Endothelial cell of hepatic sinusoid (primary cell): ENCODE results near the gene CLK3.
"Not testable (repeated sequence)": the region's sequence is repeated elsewhere in the genome, so short reads cannot be mapped to it uniquely, and the experiment has no call there.

ENCODE experiments used
- in situ Hi-C: cut with HindIII; loops from 2 replicates; pipeline ENCODE4 v1.10.0; 2017; ENCODE audit warnings: low sequenced_read_pairs

Gene CLK3

GRCh38 chr15:74615508-74616365 lies at the start of gene CLK3:
Gene CLK3, plus strand, starts transcription at chr15:74615836. Its CDS starts 3,361 bp downstream, at chr15:74619197.
- in situ Hi-C loops = no loop called here

- in situ Hi-C loops = no loop called here
Observed at GRCh38 chr15:74568594-74568993, 47.0 kb upstream of the CLK3 start.

GRCh38 chr15:74569731-74570070 lies 45.9 kb upstream of the CLK3 start:
- in situ Hi-C loops = no loop called here

GRCh38 chr15:74571191-74571590 lies 44.4 kb upstream of the CLK3 start:
- in situ Hi-C loops = no loop called here

GRCh38 chr15:74573987-74574386 lies 41.6 kb upstream of the CLK3 start:
- in situ Hi-C loops = no loop called here

GRCh38 chr15:74578496-74578994 lies 37.1 kb upstream of the CLK3 start:
- in situ Hi-C loops = no loop called here

GRCh38 chr15:74579001-74579400 lies 36.6 kb upstream of the CLK3 start:
- in situ Hi-C loops = no loop called here

GRCh38 chr15:74580538-74581350 lies 34.9 kb upstream of the CLK3 start:
- in situ Hi-C loops = no loop called here

GRCh38 chr15:74584204-74584603 lies 31.4 kb upstream of the CLK3 start:
- in situ Hi-C loops = no loop called here

GRCh38 chr15:74584779-74585178 lies 30.9 kb upstream of the CLK3 start:
- in situ Hi-C loops = no loop called here

GRCh38 chr15:74585191-74585590 lies 30.4 kb upstream of the CLK3 start:
- in situ Hi-C loops = no loop called here

GRCh38 chr15:74585857-74586256 lies 29.8 kb upstream of the CLK3 start:
- in situ Hi-C loops = no loop called here

GRCh38 chr15:74589826-74590225 lies 25.8 kb upstream of the CLK3 start:
- in situ Hi-C loops = no loop called here

- in situ Hi-C loops = no loop called here
Observed at GRCh38 chr15:74592222-74592621, 23.4 kb upstream of the CLK3 start.

- in situ Hi-C loops = no loop called here
Observed at GRCh38 chr15:74593122-74593521, 22.5 kb upstream of the CLK3 start.

- in situ Hi-C loops = no loop called here
Observed at GRCh38 chr15:74594455-74594854, 21.2 kb upstream of the CLK3 start.

- in situ Hi-C loops = no loop called here
Observed at GRCh38 chr15:74595271-74595670, 20.4 kb upstream of the CLK3 start.

- in situ Hi-C loops = not testable (repeated sequence)
Observed at GRCh38 chr15:74596736-74597135, 18.9 kb upstream of the CLK3 start.

- in situ Hi-C loops = not testable (repeated sequence)
Observed at GRCh38 chr15:74597146-74597705, 18.4 kb upstream of the CLK3 start.

- in situ Hi-C loops = no loop called here
Observed at GRCh38 chr15:74598126-74598842, 17.4 kb upstream of the CLK3 start.

- in situ Hi-C loops = no loop called here
Observed at GRCh38 chr15:74599156-74599555, 16.5 kb upstream of the CLK3 start.
